GM12878 (cell line): ENCODE results near the gene MRPL42. TPM values are rescaled to one million over a fixed set of nuclear protein-coding genes. Genes with fewer than 3 reads are reported as not detected.

Experiments used
- ATAC-seq: fragments of 200-7000 bp; cut with Tn5 transposase; 3 replicates; pipeline ENCODE4 v1.9.1; 2020; ENCODE audit warnings: mild to moderate bottlenecking, moderate library complexity
- BruUV-seq: library from RNA; stranded (reverse); fragments of 400-500 nt; replicated peaks from 2 replicates; lab custom pipeline; 2021; lab: Mats Ljungman, UMichigan
- CTCF ChIA-PET: fragments of 300-600 bp; sonication (Branson Sonifier 250); formaldehyde crosslinking; extraction: SDS; loops from one replicate; lab custom pipeline; 2021; ENCODE audit warnings: inconsistent platforms; lab: Yijun Ruan, JAX
- POLR2A ChIA-PET: fragments of 350-600 bp; formaldehyde crosslinking; extraction: SDS; loops from one replicate; lab custom pipeline; 2021; ENCODE audit warnings: inconsistent platforms; lab: Charles Lee
- RAD21 ChIA-PET: fragments of 300-600 bp; sonication (Branson Sonifier 250); formaldehyde crosslinking; loops from one replicate; lab custom pipeline; 2023; ENCODE audit warnings: antibody characterized with exemption; ENCODE audit not compliant: unreplicated experiment; lab: Charles Lee
- SMC1A ChIA-PET: fragments of 300-600 bp; sonication (Branson Sonifier 250); formaldehyde crosslinking; loops from one replicate; lab custom pipeline; 2023; ENCODE audit not compliant: unreplicated experiment, uncharacterized antibody; lab: Charles Lee
- DNase-seq: peaks from one replicate; pipeline ENCODE4 v3.0.0-alpha.2; 2011; ENCODE audit warnings: low read depth, low spot score
- FAIRE-seq: peaks from 3 replicates; lab custom pipeline; 2011; peaks lifted over from hg19 to GRCh38; lab: Jason Lieb, UNC
- H2AFZ ChIP-seq: 2 replicates; pipeline ENCODE4 v1.6.0; 2011; ENCODE audit warnings: low read depth, low read length, control low read depth; ENCODE audit not compliant: control insufficient read depth
- H3K27ac ChIP-seq: 2 replicates; pipeline ENCODE4 v1.5.1; 2011; ENCODE audit warnings: control low read depth; ENCODE audit not compliant: control insufficient read depth, insufficient read depth
- H3K27me3 ChIP-seq, 2 experiments: replicated peaks in 1 of 2; 2 replicates each; pipeline versions ENCODE4 v1.6.0 to v1.6.1; 2011; ENCODE audit warnings: low read length in 1 of 2; ENCODE audit not compliant: control insufficient read depth in 2 of 2, insufficient read depth in 2 of 2
- H3K36me3 ChIP-seq, 2 experiments: 2 replicates each; pipeline ENCODE4 v1.5.1; 2011; ENCODE audit warnings: low read length in 1 of 2; ENCODE audit not compliant: control insufficient read depth in 2 of 2, insufficient read depth in 2 of 2
- H3K4me1 ChIP-seq: 2 replicates; pipeline ENCODE4 v1.6.1; 2011; ENCODE audit warnings: mild to moderate bottlenecking, low read length, moderate library complexity, mixed read lengths; ENCODE audit not compliant: control insufficient read depth, insufficient read depth
- H3K4me2 ChIP-seq: 2 replicates; pipeline ENCODE4 v1.6.0; 2011; ENCODE audit warnings: control low read depth; ENCODE audit not compliant: control insufficient read depth, insufficient read depth
- H3K4me3 ChIP-seq: fragments of 200-600 bp; sonication (generic); 2 replicates; pipeline ENCODE4 v1.5.1; 2016
- H3K79me2 ChIP-seq: 2 replicates; pipeline ENCODE4 v1.6.0; 2011; ENCODE audit warnings: low read length; ENCODE audit not compliant: control insufficient read depth, insufficient read depth
- H3K9ac ChIP-seq: 2 replicates; pipeline ENCODE4 v1.8.0; 2011; ENCODE audit warnings: low read length, control low read depth, mixed read lengths; ENCODE audit not compliant: control insufficient read depth, insufficient read depth
- H3K9me3 ChIP-seq: replicated peaks from 3 replicates; pipeline ENCODE4 v1.5.1; 2011; ENCODE audit warnings: mild to moderate bottlenecking, low read length; ENCODE audit not compliant: control insufficient read depth, insufficient read depth
- H4K20me1 ChIP-seq: 2 replicates; pipeline ENCODE4 v1.6.0; 2011; ENCODE audit not compliant: control insufficient read depth, insufficient read depth
- CTCF ChIP-seq, 3 experiments: IDR thresholded peaks in 2 of 3; conservative IDR thresholded peaks in 1 of 3; 2 replicates each; pipeline ENCODE4 v1.5.1; 2011; ENCODE audit warnings: low read depth in 3 of 3, low read length in 3 of 3, mild to moderate bottlenecking in 3 of 3, control low read depth in 2 of 3, moderate library complexity in 2 of 3, inconsistent platforms in 1 of 3, mixed read lengths in 1 of 3; ENCODE audit not compliant: control insufficient read depth in 2 of 3, insufficient read depth in 1 of 3; ENCODE audit errors: extremely low read depth in 1 of 3
- DPF2 ChIP-seq: fragments of 450-650 bp; IDR thresholded peaks from 2 replicates; pipeline ENCODE4 v1.6.1; 2017; ENCODE audit warnings: mild to moderate bottlenecking
- FOXM1 ChIP-seq: IDR thresholded peaks from 2 replicates; pipeline ENCODE4 v1.6.1; 2012; ENCODE audit warnings: low read depth, mild to moderate bottlenecking, inconsistent platforms, low read length, moderate library complexity
- GATAD2B ChIP-seq: fragments of 450-650 bp; conservative IDR thresholded peaks from 2 replicates; pipeline ENCODE4 v1.6.1; 2017; ENCODE audit warnings: low read depth, mild to moderate bottlenecking, moderate library complexity
- NFYA ChIP-seq: IDR thresholded peaks from 2 replicates; pipeline ENCODE4 v1.6.1; 2011; ENCODE audit warnings: low read depth, mild to moderate bottlenecking, low read length, improper control_type of control experiment, borderline replicate concordance
- SMC3 ChIP-seq: IDR thresholded peaks from 2 replicates; pipeline ENCODE4 v1.6.1; 2011; ENCODE audit warnings: low read length, improper control_type of control experiment, borderline replicate concordance
- SPI1 ChIP-seq: IDR thresholded peaks from 2 replicates; pipeline ENCODE4 v1.6.1; 2011; ENCODE audit warnings: low read depth, mild to moderate bottlenecking, low read length, moderate library complexity, borderline replicate concordance; ENCODE audit not compliant: insufficient read depth
- SREBF1 ChIP-seq: IDR thresholded peaks from 2 replicates; pipeline ENCODE4 v1.6.1; 2012; ENCODE audit warnings: mild to moderate bottlenecking, low read length
- WRNIP1 ChIP-seq: IDR thresholded peaks from 2 replicates; pipeline ENCODE4 v1.6.1; 2011; ENCODE audit warnings: low read depth, low read length, improper control_type of control experiment, borderline replicate concordance
- ZBTB40 ChIP-seq: fragments of 450-650 bp; IDR thresholded peaks from 2 replicates; pipeline ENCODE4 v1.6.1; 2016; ENCODE audit warnings: mild to moderate bottlenecking, moderate library complexity, borderline replicate concordance
- WGBS: methylation state at CpG from one replicate; pipeline ENCODE4 v1.1.6; 2016; ENCODE audit warnings: low lambda C conversion rate; ENCODE audit not compliant: insufficient replicate concordance, insufficient coverage; ENCODE audit errors: missing lambda C conversion rate; 5-methylcytosine and 5-hydroxymethylcytosine counted together
- in situ Hi-C: fragments of 300-500 bp; cut with MboI; formaldehyde crosslinking; loops from 9 replicates; pipeline ENCODE4 v1.14.3; 2018; ENCODE audit warnings: mixed read lengths
- intact Hi-C: fragments of 100-400 bp; cut with micrococcal nuclease; formaldehyde crosslinking; loops from one replicate; pipeline ENCODE4 v1.14.2; 2022; ENCODE audit not compliant: unreplicated experiment
- polyA plus RNA-seq, 11 experiments: library from polyadenylated mRNA; depleted of rRNA in 4 of 11; unstranded in 6 of 11; stranded (reverse) in 5 of 11; fragments of >200 nt; fragmentation: Nextera tagmentation in 4 of 11; fragmentation: Illumina TruSeq in 1 of 11; extraction: Ambion mirVana in 4 of 11; extraction: Trizol in 1 of 11; gene quantifications; 1 replicate in 1 of 11; 2 replicates in 10 of 11; pipeline versions ENCODE4 v1.2.1 to v1.2.3, GENCODE V29; 2011 to 2016; ENCODE audit warnings: inconsistent platforms in 2 of 11, missing spikeins in 2 of 11, low read depth in 1 of 11
- total RNA-seq, 4 experiments: library from RNA; depleted of rRNA in 3 of 4; stranded (reverse); fragments of >200 nt in 3 of 4; fragmentation: Illumina TruSeq in 1 of 4; extraction: Trizol in 1 of 4; gene quantifications; 2 replicates each; pipeline versions ENCODE4 v1.2.1 to v1.2.3, GENCODE V29; 2013 to 2021

Gene MRPL42
- total and polyA plus RNA-seq, 10 of the 15 experiments (the other 5 are each of a cell fraction or from before 2014, with no cell fraction given), result 65.1 to 427 (median 126) TPM

- no TSS peak for BruUV-seq
- no peak overlapping the region for H3K4me2 ChIP-seq
- TF ChIP-seq WRNIP1 (no peak), CTCF (IDR thresholded peaks at IDR 0.05 in 2 of 3, conservative IDR thresholded peaks at IDR 0.05 in 1 of 3; ENCODE audit: control insufficient read depth in 2 of 3, extremely low read depth in 1 of 3, insufficient read depth in 1 of 3, low read depth in 3 of 3, low read length in 3 of 3) (0 out of 6 replicates have a peak, but pooled peaks of 1 of the 3 experiments have one; percentile 10)
- H4K20me1 ChIP-seq, result no peaks in the 10 kb centered on the region
- no peak overlapping the region for H3K9ac ChIP-seq
- no peak for DNase-seq
- H3K27me3 ChIP-seq, result no peaks in the 10 kb centered on the region
- in situ Hi-C loops (no loop called here), intact Hi-C loops (no loop called here)
- CTCF ChIA-PET, result interaction anchor here (2.0 to 2.7 kb wide), 3 partner anchors 32 to 564 kb away, joined by 8 to 15 read pairs (median 9); no protein-coding TSS in a partner anchor
- H2AFZ ChIP-seq, result no peak overlapping the region
- H3K4me1 ChIP-seq, result peaks cover 10% of the 10 kb centered on the region
- SMC1A ChIA-PET, result interaction anchor here (1.0 to 1.8 kb wide), 2 partner anchors 564 to 565 kb away, joined by 3 to 8 read pairs; no protein-coding TSS in a partner anchor
- H3K79me2 ChIP-seq, result no peaks in the 10 kb centered on the region
- H3K27ac ChIP-seq, result no peak overlapping the region
- POLR2A ChIA-PET, result no interaction called here
- H3K36me3 ChIP-seq, result no peaks in the 10 kb centered on the region
- no peak overlapping the region for H3K4me3 ChIP-seq
- RAD21 ChIA-PET, result interaction anchor here (3.4 kb wide), 1 partner anchor 564 kb away, joined by 12 read pairs; no protein-coding TSS in a partner anchor
- 98% methylated on average over 5 of the region's 5 CpGs for WGBS
- no peaks in the 10 kb centered on the region; the same call in 2 of the 3 replicates for H3K9me3 ChIP-seq
- no peak for FAIRE-seq
- ATAC-seq, result no peak
These were observed 70.5 kb downstream of the MRPL42 start for GRCh38 chr12:93537769-93538168.

GRCh38 chr12:93539821-93540220 lies 72.5 kb downstream of the MRPL42 start:
- Histone ChIP-seq H3K4me1 (peaks cover 10% of the 10 kb centered on the region), H4K20me1 (no peaks in the 10 kb centered on the region), H3K4me2 (no peak overlapping the region), H3K27ac (no peak overlapping the region), H3K4me3 (no peak overlapping the region), H3K9me3 (no peaks in the 10 kb centered on the region; the same call in 2 of the 3 replicates), H3K36me3 (no peaks in the 10 kb centered on the region), H3K27me3 (no peaks in the 10 kb centered on the region), H3K9ac (no peak overlapping the region), H2AFZ (no peak overlapping the region), H3K79me2 (no peaks in the 10 kb centered on the region)
- CTCF ChIA-PET, result interaction anchor here (1.2 to 2.8 kb wide), 3 partner anchors 37 to 562 kb away, joined by 3 to 10 read pairs (median 5); no protein-coding TSS in a partner anchor
- intact Hi-C loops, result no loop called here
- in situ Hi-C loops, result no loop called here
- WGBS, result 97% methylated on average over 4 of the region's 4 CpGs
- FAIRE-seq (no peak), DNase-seq (no peak), ATAC-seq (no peak)
- RAD21 ChIA-PET, result interaction anchor here (0.6 to 2.0 kb wide), 2 partner anchors 399 to 562 kb away, joined by 6 read pairs; no protein-coding TSS in a partner anchor
- POLR2A ChIA-PET, result interaction anchor here (0.6 kb wide), 1 partner anchor 674 kb away, joined by 3 read pairs; no protein-coding TSS in a partner anchor
- SMC1A ChIA-PET, result interaction anchor here (0.7 kb wide), 1 partner anchor 176 kb away, joined by 3 read pairs; no protein-coding TSS in a partner anchor
- no TSS peak for BruUV-seq
- TF ChIP-seq SPI1 (no peak), ZBTB40 (no peak), SREBF1 (no peak), SMC3 (no peak), DPF2 (no peak), GATAD2B (no peak), NFYA (no peak), FOXM1 (no peak)
